ENCODE data around the gene SLC7A9. TPM values are rescaled to one million over a fixed set of nuclear protein-coding genes. Genes with fewer than 3 reads are reported as not detected.

The SLC7A9 gene
- polyA plus RNA-seq, 3 donors: 0.13 TPM; not detected in 2

DNA sequence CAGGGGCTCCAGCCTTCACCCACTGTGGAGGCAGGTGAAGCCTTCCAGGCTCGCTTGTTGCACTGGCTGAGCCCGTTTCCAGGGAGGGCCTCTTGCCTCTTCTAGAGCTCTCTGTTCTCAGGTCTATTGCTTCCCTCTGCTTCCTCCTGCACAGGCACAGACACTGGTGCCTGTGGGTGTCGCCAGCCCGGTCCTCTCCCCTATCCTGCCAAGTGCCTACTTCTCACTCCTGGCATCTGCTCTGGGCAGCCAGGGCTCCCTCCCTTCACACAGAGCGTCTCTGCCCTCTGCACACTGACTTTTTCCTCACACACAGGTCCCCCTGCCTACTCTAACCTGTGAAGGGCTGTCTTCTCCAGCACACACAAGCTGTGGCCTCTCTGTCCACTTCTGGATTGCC, 60.3 kb downstream of the SLC7A9 start:
- Histone ChIP-seq H3K4me3 (replicated peaks in 1 of 3; ENCODE audit: low read depth in 2 of 3, low read length in 3 of 3) (no peak overlapping the region), H3K4me1 (ENCODE audit: control insufficient read depth in 1 of 2, insufficient read depth in 2 of 2, low read length in 2 of 2) (no peaks in the 10 kb centered on the region), H3K79me2 (ENCODE audit: insufficient read depth, low read length) (no peaks in the 10 kb centered on the region), H2AFZ (ENCODE audit: insufficient read depth, low read depth, low read length, poor library complexity, severe bottlenecking) (no peak overlapping the region), H3K4me2 (replicated peaks; ENCODE audit: extremely low read depth, low read length, poor library complexity, severe bottlenecking) (no peak overlapping the region), H3K27ac (ENCODE audit: low read depth in 1 of 2, low read length in 2 of 2) (no peak overlapping the region), H3K9ac (ENCODE audit: insufficient read depth, low read length, poor library complexity, severe bottlenecking) (no peak overlapping the region), H3K36me3 (replicated peaks in 1 of 2; ENCODE audit: control insufficient read depth in 1 of 2, insufficient read depth in 2 of 2, low read length in 2 of 2) (no peaks in the 10 kb centered on the region), H4K20me1 (ENCODE audit: insufficient read depth, low read length) (no peaks in the 10 kb centered on the region), H3K27me3 (ENCODE audit: control insufficient read depth in 2 of 2, insufficient read depth in 2 of 2, low read length in 2 of 2) (no peaks in the 10 kb centered on the region), H3K9me3 (replicated peaks in 1 of 2; ENCODE audit: control insufficient read depth in 1 of 2, insufficient read depth in 1 of 2, low read length in 2 of 2) (no peaks in the 10 kb centered on the region)
- no peaks in the 10 kb centered on the region for H3K36me3 Mint-ChIP-seq
- WGBS (ENCODE audit: insufficient coverage): 75% methylated on average over 5 of the region's 5 CpGs
- TF ChIP-seq, protein P1, sequence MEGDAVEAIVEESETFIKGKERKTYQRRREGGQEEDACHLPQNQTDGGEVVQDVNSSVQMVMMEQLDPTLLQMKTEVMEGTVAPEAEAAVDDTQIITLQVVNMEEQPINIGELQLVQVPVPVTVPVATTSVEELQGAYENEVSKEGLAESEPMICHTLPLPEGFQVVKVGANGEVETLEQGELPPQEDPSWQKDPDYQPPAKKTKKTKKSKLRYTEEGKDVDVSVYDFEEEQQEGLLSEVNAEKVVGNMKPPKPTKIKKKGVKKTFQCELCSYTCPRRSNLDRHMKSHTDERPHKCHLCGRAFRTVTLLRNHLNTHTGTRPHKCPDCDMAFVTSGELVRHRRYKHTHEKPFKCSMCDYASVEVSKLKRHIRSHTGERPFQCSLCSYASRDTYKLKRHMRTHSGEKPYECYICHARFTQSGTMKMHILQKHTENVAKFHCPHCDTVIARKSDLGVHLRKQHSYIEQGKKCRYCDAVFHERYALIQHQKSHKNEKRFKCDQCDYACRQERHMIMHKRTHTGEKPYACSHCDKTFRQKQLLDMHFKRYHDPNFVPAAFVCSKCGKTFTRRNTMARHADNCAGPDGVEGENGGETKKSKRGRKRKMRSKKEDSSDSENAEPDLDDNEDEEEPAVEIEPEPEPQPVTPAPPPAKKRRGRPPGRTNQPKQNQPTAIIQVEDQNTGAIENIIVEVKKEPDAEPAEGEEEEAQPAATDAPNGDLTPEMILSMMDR (IDR thresholded peaks at IDR 0.05): no peak
- H3K4me3 Mint-ChIP-seq: no peak overlapping the region
- intact Hi-C loops (cut with micrococcal nuclease): no loop called here
- no peaks in the 10 kb centered on the region for H3K9me3 Mint-ChIP-seq
- H3K27ac Mint-ChIP-seq: peak overlapping the region in 1 of 7 donors; percentile 57
- no peak for DNase-seq
- H3K4me1 Mint-ChIP-seq: no peaks in the 10 kb centered on the region
- H3K27me3 Mint-ChIP-seq (ENCODE audit: low read depth in 3 of 3): peaks cover 1 to 6% (median 4%) of the 10 kb centered on the region in 3 donors

DNA sequence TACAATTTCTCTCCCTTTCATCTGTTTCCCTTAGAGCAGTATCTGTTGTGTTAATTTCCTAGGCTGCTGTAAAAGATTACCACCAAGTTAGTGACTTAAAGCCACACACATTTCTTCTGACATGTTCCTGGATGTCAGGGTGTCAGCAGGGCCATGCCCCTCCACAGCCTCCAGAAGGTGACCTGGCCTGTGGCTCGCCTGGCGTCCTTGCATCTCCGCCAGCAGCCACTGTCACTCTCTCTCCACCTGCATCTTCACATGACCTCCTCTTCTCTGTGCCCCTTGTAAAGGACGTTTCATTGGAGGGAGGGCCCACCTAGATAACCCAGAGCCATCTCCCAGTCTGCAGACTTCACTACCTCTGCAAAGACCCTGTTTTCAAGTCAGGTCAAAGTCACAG, 61.3 kb downstream of the SLC7A9 start:
- Mint-ChIP-seq H3K27ac (no peak overlapping the region), H3K9me3 (no peaks in the 10 kb centered on the region), H3K36me3 (no peaks in the 10 kb centered on the region), H3K27me3 (ENCODE audit: low read depth in 3 of 3) (peaks cover 1 to 7% (median 5%) of the 10 kb centered on the region in 3 donors), H3K4me3 (no peak overlapping the region), H3K4me1 (no peaks in the 10 kb centered on the region)
- Histone ChIP-seq H2AFZ (ENCODE audit: insufficient read depth, low read depth, low read length, poor library complexity, severe bottlenecking) (no peak overlapping the region), H3K4me1 (ENCODE audit: control insufficient read depth in 1 of 2, insufficient read depth in 2 of 2, low read length in 2 of 2) (no peaks in the 10 kb centered on the region), H3K4me3 (replicated peaks in 1 of 3; ENCODE audit: low read depth in 2 of 3, low read length in 3 of 3) (no peak overlapping the region), H4K20me1 (ENCODE audit: insufficient read depth, low read length) (no peaks in the 10 kb centered on the region), H3K4me2 (replicated peaks; ENCODE audit: extremely low read depth, low read length, poor library complexity, severe bottlenecking) (no peak overlapping the region), H3K79me2 (ENCODE audit: insufficient read depth, low read length) (no peaks in the 10 kb centered on the region), H3K27ac (ENCODE audit: low read depth in 1 of 2, low read length in 2 of 2) (no peak overlapping the region), H3K9ac (ENCODE audit: insufficient read depth, low read length, poor library complexity, severe bottlenecking) (no peak overlapping the region), H3K9me3 (replicated peaks in 1 of 2; ENCODE audit: control insufficient read depth in 1 of 2, insufficient read depth in 1 of 2, low read length in 2 of 2) (no peaks in the 10 kb centered on the region), H3K27me3 (ENCODE audit: control insufficient read depth in 2 of 2, insufficient read depth in 2 of 2, low read length in 2 of 2) (no peaks in the 10 kb centered on the region), H3K36me3 (replicated peaks in 1 of 2; ENCODE audit: control insufficient read depth in 1 of 2, insufficient read depth in 2 of 2, low read length in 2 of 2) (no peaks in the 10 kb centered on the region)
- intact Hi-C loops (cut with micrococcal nuclease): no loop called here
- WGBS (ENCODE audit: insufficient coverage): 95% methylated on average over 4 of the region's 4 CpGs
- no peak for DNase-seq
- TF ChIP-seq, protein P1 (IDR thresholded peaks at IDR 0.05): no peak

All from CD14-positive monocyte (primary cell).